Right lobe of liver (tissue), 6 donors: ENCODE results near the gene EMILIN2. TPM values are rescaled to one million over a fixed set of nuclear protein-coding genes. Genes with fewer than 3 reads are reported as not detected.

Experiments used
- ATAC-seq, 4 donors: fragments of 200-7000 bp; cut with Tn5 transposase; one replicate each; pipeline ENCODE4 v1.9.1; 2020; ENCODE audit warnings: mild to moderate bottlenecking in 4 of 4, moderate library complexity in 4 of 4
- DNase-seq, 3 donors: peaks; one replicate each; pipeline ENCODE4 v3.0.0-alpha.2; 2020
- H3K27ac ChIP-seq, 3 donors: fragments of 200-600 bp; one replicate each; pipeline ENCODE4 v1.8.0; 2022
- H3K27me3 ChIP-seq, 2 donors: fragments of 200-600 bp; one replicate each; pipeline ENCODE4 v1.8.0; 2022
- H3K36me3 ChIP-seq, 4 donors: fragments of 200-600 bp; sonication (generic) in 1 of 4; one replicate each; pipeline versions ENCODE4 v1.5.1 to v1.8.0; 2017 to 2022; ENCODE audit warnings: control low read depth in 1 of 4
- H3K4me1 ChIP-seq, 4 donors: fragments of 200-600 bp; sonication (generic) in 1 of 4; one replicate each; pipeline versions ENCODE4 v1.5.1 to v1.8.0; 2017 to 2022; ENCODE audit warnings: control low read depth in 1 of 4
- H3K4me3 ChIP-seq, 3 donors: fragments of 200-600 bp; one replicate each; pipeline ENCODE4 v1.8.0; 2022
- H3K9me3 ChIP-seq, 4 donors: fragments of 200-600 bp; sonication (generic) in 1 of 4; one replicate each; pipeline versions ENCODE4 v1.5.1 to v1.8.0; 2017 to 2022; ENCODE audit warnings: control low read depth in 1 of 4
- CTCF ChIP-seq, 4 donors: fragments of 200-600 bp in 3 of 4; fragments of 450-650 bp in 1 of 4; IDR thresholded peaks; one replicate each; pipeline versions ENCODE4 v1.5.1 to v1.8.0; 2016 to 2022; ENCODE audit warnings: antibody characterized with exemption in 4 of 4, mild to moderate bottlenecking in 2 of 4
- POLR2A ChIP-seq: fragments of 450-650 bp; IDR thresholded peaks from one replicate; pipeline ENCODE4 v1.6.1; 2017; ENCODE audit warnings: antibody characterized with exemption, mild to moderate bottlenecking
- WGBS: methylation state at CpG from one replicate; pipeline ENCODE4 v1.1.6; 2018; ENCODE audit warnings: low coverage, low lambda C conversion rate; ENCODE audit not compliant: insufficient coverage; ENCODE audit errors: missing lambda C conversion rate; 5-methylcytosine and 5-hydroxymethylcytosine counted together
- intact Hi-C, 2 donors: fragments of 100-400 bp; cut with DNase I; formaldehyde crosslinking; loops; one replicate each; pipeline versions ENCODE4 v1.11.2 to v1.14.1; 2022
- total RNA-seq, 6 experiments: library from RNA; depleted of rRNA in 2 of 6; stranded (reverse); fragments of >200 nt in 2 of 6; fragmentation: NEBNext Ultra II Directional in 3 of 6; extraction: Animal tissue kit (Norgen Biotek cat#: 25700) in 3 of 6; gene quantifications; one replicate each; pipeline versions ENCODE4 v1.1.0 to v1.2.4, GENCODE V29; 2016 to 2023
- donor health status: DM: no; HTN: yes; CAD: no.
- donor health status: DM: no; HTN: no; CAD: no.
- donor health status: DM: no; HTN: no; CAD: no.
- donor health status: DM: no; HTN: yes; CAD: no.
- donor health status: DM: no; HTN: yes; CAD: no.

EMILIN2 gene
- total RNA-seq, 6 experiments from 2014 or later, result 0.99 to 4.4 (median 2.3) TPM

- ATAC-seq, result no peak
- TF ChIP-seq POLR2A, result no peak
- no peak for TF ChIP-seq CTCF (IDR thresholded peaks at IDR 0.05)
- 64% methylated on average over 4 of the region's 4 CpGs for WGBS
- H3K27ac ChIP-seq, result no peak overlapping the region
- H3K9me3 ChIP-seq, result no peaks in the 10 kb centered on the region
- no peaks in the 10 kb centered on the region for H3K27me3 ChIP-seq
- intact Hi-C loops, result no loop called here
- DNase-seq, result no peak
- H3K4me1 ChIP-seq, result no peaks in the 10 kb centered on the region
- H3K36me3 ChIP-seq, result no peaks in the 10 kb centered on the region
- H3K4me3 ChIP-seq, result no peak overlapping the region
Measured at GRCh38 chr18:2887470-2887869, 40.7 kb downstream of the EMILIN2 start.

GRCh38 chr18:2889761-2890192 lies 43.0 kb downstream of the EMILIN2 start:
- H3K4me1 ChIP-seq, result no peaks in the 10 kb centered on the region
- no peak overlapping the region for H3K27ac ChIP-seq
- no peaks in the 10 kb centered on the region for H3K27me3 ChIP-seq
- ATAC-seq, result no peak
- H3K36me3 ChIP-seq, result no peaks in the 10 kb centered on the region
- TF ChIP-seq POLR2A, result no peak
- no peak for TF ChIP-seq CTCF (IDR thresholded peaks at IDR 0.05)
- no peaks in the 10 kb centered on the region for H3K9me3 ChIP-seq
- DNase-seq, result no peak
- H3K4me3 ChIP-seq, result no peak overlapping the region
- 42% methylated on average over 3 of the region's 3 CpGs for WGBS
- intact Hi-C loops, result no loop called here

- H3K27ac ChIP-seq, result no peak overlapping the region
- intact Hi-C loops, result no loop called here
- no peaks in the 10 kb centered on the region for H3K36me3 ChIP-seq
- H3K27me3 ChIP-seq, result no peaks in the 10 kb centered on the region
- no peaks in the 10 kb centered on the region for H3K4me1 ChIP-seq
- H3K9me3 ChIP-seq, result no peaks in the 10 kb centered on the region
- 64% methylated on average over 4 of the region's 5 CpGs for WGBS
- no peak for ATAC-seq
- TF ChIP-seq POLR2A (no peak), CTCF (IDR thresholded peaks at IDR 0.05) (no peak)
- no peak for DNase-seq
- no peak overlapping the region for H3K4me3 ChIP-seq
Measured at GRCh38 chr18:2890606-2891005, 43.8 kb downstream of the EMILIN2 start.

GRCh38 chr18:2891526-2892431 lies 45.0 kb downstream of the EMILIN2 start:
- TF ChIP-seq CTCF (IDR thresholded peaks at IDR 0.05) (no peak), POLR2A (no peak)
- DNase-seq (no peak), ATAC-seq (no peak)
- intact Hi-C loops, result no loop called here
- Histone ChIP-seq H3K36me3 (no peaks in the 10 kb centered on the region), H3K4me3 (no peak overlapping the region), H3K9me3 (no peaks in the 10 kb centered on the region), H3K27ac (no peak overlapping the region), H3K27me3 (no peaks in the 10 kb centered on the region), H3K4me1 (no peaks in the 10 kb centered on the region)
- WGBS, result 71% methylated on average over 17 of the region's 20 CpGs
